ENCODE data around the gene AGAP1.

The AGAP1 gene

DNA sequence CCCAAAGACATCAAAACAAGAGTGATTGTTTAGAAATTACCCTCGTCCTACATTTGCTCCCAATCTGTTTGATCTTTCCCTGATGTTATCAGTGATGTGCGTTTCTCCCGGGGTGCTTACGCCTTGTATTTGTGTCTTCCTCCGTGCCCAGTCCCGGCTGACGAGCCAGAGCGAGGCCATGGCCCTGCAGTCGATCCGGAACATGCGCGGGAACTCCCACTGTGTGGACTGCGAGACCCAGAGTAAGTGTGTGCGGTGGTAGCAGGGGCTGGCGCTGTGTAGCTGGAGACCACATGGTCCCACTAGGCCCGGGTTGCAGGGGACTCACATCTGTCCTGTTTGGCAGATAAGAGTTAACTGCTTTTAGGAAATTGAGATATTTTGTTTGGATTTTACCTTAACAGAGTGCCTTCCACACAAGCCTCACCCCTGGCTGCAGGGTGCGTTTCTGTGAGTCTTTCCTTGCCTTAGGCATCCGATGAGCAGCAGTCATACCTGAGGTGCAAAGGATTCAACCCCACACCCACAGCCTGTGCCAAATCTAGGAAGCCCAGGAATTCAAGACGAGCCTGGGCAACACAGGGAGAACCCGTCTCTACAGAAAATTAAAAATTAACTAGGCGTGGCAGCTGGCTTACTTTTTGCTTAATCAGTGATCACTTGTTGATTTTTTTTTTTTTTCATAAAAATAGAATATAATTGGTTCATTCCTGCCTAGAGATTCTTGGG lies 546.9 kb downstream of the AGAP1 start:
- Histone ChIP-seq H3K4me3 (ENCODE audit: low read length) (no peak overlapping the region), H3K4me1 (ENCODE audit: control insufficient read depth, insufficient read depth, low read length) (no peaks in the 10 kb centered on the region), H3K4me2 (ENCODE audit: low read length) (no peak overlapping the region), H3K27me3 (ENCODE audit: control insufficient read depth, insufficient read depth, low read length) (no peaks in the 10 kb centered on the region), H3K9ac (ENCODE audit: low read depth, low read length) (no peak overlapping the region), H3K9me3 (replicated peaks; ENCODE audit: low read length) (no peaks in the 10 kb centered on the region), H3K36me3 (ENCODE audit: insufficient read depth, low read length) (no peaks in the 10 kb centered on the region)

GRCh38 chr2:236041616-236042015 lies 547.8 kb downstream of the AGAP1 start:
- Histone ChIP-seq H3K9me3 (replicated peaks; ENCODE audit: low read length) (no peaks in the 10 kb centered on the region), H3K4me2 (ENCODE audit: low read length) (no peak overlapping the region), H3K36me3 (ENCODE audit: insufficient read depth, low read length) (no peaks in the 10 kb centered on the region), H3K27me3 (ENCODE audit: control insufficient read depth, insufficient read depth, low read length) (no peaks in the 10 kb centered on the region), H3K9ac (ENCODE audit: low read depth, low read length) (no peak overlapping the region), H3K4me1 (ENCODE audit: control insufficient read depth, insufficient read depth, low read length) (no peaks in the 10 kb centered on the region), H3K4me3 (ENCODE audit: low read length) (no peak overlapping the region)

GRCh38 chr2:236042087-236042486 lies 548.2 kb downstream of the AGAP1 start:
- Histone ChIP-seq H3K4me2 (ENCODE audit: low read length) (no peak overlapping the region), H3K9me3 (replicated peaks; ENCODE audit: low read length) (no peaks in the 10 kb centered on the region), H3K27me3 (ENCODE audit: control insufficient read depth, insufficient read depth, low read length) (no peaks in the 10 kb centered on the region), H3K9ac (ENCODE audit: low read depth, low read length) (no peak overlapping the region), H3K36me3 (ENCODE audit: insufficient read depth, low read length) (no peaks in the 10 kb centered on the region), H3K4me1 (ENCODE audit: control insufficient read depth, insufficient read depth, low read length) (no peaks in the 10 kb centered on the region), H3K4me3 (ENCODE audit: low read length) (no peak overlapping the region)

- Histone ChIP-seq H3K4me1 (ENCODE audit: control insufficient read depth, insufficient read depth, low read length) (no peaks in the 10 kb centered on the region), H3K4me3 (ENCODE audit: low read length) (no peak overlapping the region), H3K9me3 (replicated peaks; ENCODE audit: low read length) (no peaks in the 10 kb centered on the region), H3K9ac (ENCODE audit: low read depth, low read length) (no peak overlapping the region), H3K4me2 (ENCODE audit: low read length) (no peak overlapping the region), H3K27me3 (ENCODE audit: control insufficient read depth, insufficient read depth, low read length) (no peaks in the 10 kb centered on the region), H3K36me3 (ENCODE audit: insufficient read depth, low read length) (peaks cover 4% of the 10 kb centered on the region)
Measured at GRCh38 chr2:236044191-236044590, 550.3 kb downstream of the AGAP1 start.

- no peak overlapping the region for H3K4me2 ChIP-seq (ENCODE audit: low read length)
- H3K4me1 ChIP-seq (ENCODE audit: control insufficient read depth, insufficient read depth, low read length): no peaks in the 10 kb centered on the region
- no peaks in the 10 kb centered on the region for H3K9me3 ChIP-seq (replicated peaks; ENCODE audit: low read length)
- no peaks in the 10 kb centered on the region for H3K27me3 ChIP-seq (ENCODE audit: control insufficient read depth, insufficient read depth, low read length)
- H3K9ac ChIP-seq (ENCODE audit: low read depth, low read length): no peak overlapping the region
- H3K4me3 ChIP-seq (ENCODE audit: low read length): no peak overlapping the region
- peaks cover 4% of the 10 kb centered on the region for H3K36me3 ChIP-seq (ENCODE audit: insufficient read depth, low read length)
Measured at GRCh38 chr2:236045251-236046235, 551.7 kb downstream of the AGAP1 start.

DNA sequence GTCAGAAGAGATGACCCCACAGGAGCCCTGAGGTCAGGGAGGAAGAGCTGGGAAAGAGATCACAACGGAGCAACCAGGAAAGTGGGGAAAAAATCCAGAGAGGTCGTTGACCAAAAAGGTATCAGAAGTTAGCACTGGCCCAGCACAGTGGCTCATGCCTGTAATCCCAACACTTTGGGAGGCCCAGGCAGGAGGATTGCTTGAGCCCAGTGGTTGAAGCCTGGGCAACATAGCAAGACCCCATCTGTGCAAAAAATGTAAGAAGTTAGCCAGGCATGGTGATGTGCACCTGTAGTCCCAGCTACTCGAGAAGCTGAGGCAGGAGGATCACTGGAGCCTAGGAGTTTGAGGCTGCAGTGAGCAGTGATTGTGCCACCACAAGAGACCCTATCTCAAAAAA lies 552.9 kb downstream of the AGAP1 start:
- no peak overlapping the region for H3K4me3 ChIP-seq (ENCODE audit: low read length)
- H3K36me3 ChIP-seq (ENCODE audit: insufficient read depth, low read length): peaks cover 4% of the 10 kb centered on the region
- no peak overlapping the region for H3K9ac ChIP-seq (ENCODE audit: low read depth, low read length)
- H3K27me3 ChIP-seq (ENCODE audit: control insufficient read depth, insufficient read depth, low read length): no peaks in the 10 kb centered on the region
- H3K9me3 ChIP-seq (replicated peaks; ENCODE audit: low read length): no peaks in the 10 kb centered on the region
- no peaks in the 10 kb centered on the region for H3K4me1 ChIP-seq (ENCODE audit: control insufficient read depth, insufficient read depth, low read length)
- H3K4me2 ChIP-seq (ENCODE audit: low read length): no peak overlapping the region

DNA sequence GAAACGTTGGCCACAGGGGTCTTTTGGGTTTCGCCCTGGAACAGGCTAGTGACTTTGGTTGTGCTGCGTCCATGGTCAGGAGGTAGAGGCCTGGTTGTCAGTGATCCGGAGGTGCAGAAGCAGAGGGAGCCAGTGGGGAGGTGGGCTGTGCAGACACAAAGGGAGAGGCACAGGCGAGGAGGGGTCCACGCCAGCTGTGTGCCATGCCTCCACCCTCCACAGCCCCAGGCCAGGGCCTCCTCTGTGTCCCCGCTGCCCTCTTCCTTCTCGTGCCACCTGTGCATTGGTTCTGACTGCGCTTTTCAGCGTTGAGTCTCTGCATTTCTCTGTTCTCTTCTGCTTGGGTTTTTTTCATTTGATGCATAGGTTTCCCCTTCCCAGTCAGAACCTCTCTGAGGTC lies 553.3 kb downstream of the AGAP1 start:
- no peak overlapping the region for H3K4me3 ChIP-seq (ENCODE audit: low read length)
- no peak overlapping the region for H3K9ac ChIP-seq (ENCODE audit: low read depth, low read length)
- H3K9me3 ChIP-seq (replicated peaks; ENCODE audit: low read length): no peaks in the 10 kb centered on the region
- H3K4me1 ChIP-seq (ENCODE audit: control insufficient read depth, insufficient read depth, low read length): no peaks in the 10 kb centered on the region
- peaks cover 4% of the 10 kb centered on the region for H3K36me3 ChIP-seq (ENCODE audit: insufficient read depth, low read length)
- H3K4me2 ChIP-seq (ENCODE audit: low read length): no peak overlapping the region
- no peaks in the 10 kb centered on the region for H3K27me3 ChIP-seq (ENCODE audit: control insufficient read depth, insufficient read depth, low read length)

DNA sequence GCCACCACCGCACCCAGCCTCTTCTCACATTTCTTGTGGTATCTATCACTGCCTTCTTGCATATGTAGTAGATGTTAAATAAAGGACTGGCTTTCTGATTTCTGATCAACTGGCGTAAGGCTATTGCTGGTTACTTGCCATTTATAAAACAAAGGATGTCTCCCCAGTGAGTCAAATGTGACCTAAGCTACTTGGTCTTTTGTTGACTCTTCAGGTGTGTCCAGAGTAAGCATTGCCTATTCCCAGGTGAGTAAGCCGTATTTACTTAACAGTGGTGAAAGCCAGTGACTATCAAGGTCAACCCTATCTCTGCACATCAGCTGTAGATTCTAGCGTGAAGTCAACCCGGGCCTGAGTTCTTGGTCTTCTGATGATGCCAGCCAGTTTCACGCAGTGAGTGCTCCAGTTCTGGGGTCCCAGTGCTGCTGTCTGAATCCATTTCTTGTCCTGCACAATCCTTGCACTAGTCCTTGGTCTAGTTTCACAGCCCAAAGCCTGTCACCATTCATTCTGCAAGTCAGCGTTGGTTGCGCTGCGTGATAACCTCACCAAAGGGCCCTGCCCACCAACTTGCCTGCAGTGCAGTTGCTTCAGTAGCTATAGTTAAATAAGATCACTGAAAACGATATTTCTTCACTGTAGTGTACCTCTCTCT lies 554.2 kb downstream of the AGAP1 start:
- Histone ChIP-seq H3K27me3 (ENCODE audit: control insufficient read depth, insufficient read depth, low read length) (no peaks in the 10 kb centered on the region), H3K4me3 (ENCODE audit: low read length) (no peak overlapping the region), H3K36me3 (ENCODE audit: insufficient read depth, low read length) (peaks cover 4% of the 10 kb centered on the region), H3K4me1 (ENCODE audit: control insufficient read depth, insufficient read depth, low read length) (no peaks in the 10 kb centered on the region), H3K9me3 (replicated peaks; ENCODE audit: low read length) (no peaks in the 10 kb centered on the region), H3K9ac (ENCODE audit: low read depth, low read length) (no peak overlapping the region), H3K4me2 (ENCODE audit: low read length) (no peak overlapping the region)

- Histone ChIP-seq H3K4me2 (ENCODE audit: low read length) (no peak overlapping the region), H3K4me3 (ENCODE audit: low read length) (no peak overlapping the region), H3K27me3 (ENCODE audit: control insufficient read depth, insufficient read depth, low read length) (no peaks in the 10 kb centered on the region), H3K4me1 (ENCODE audit: control insufficient read depth, insufficient read depth, low read length) (no peaks in the 10 kb centered on the region), H3K9ac (ENCODE audit: low read depth, low read length) (no peak overlapping the region), H3K36me3 (ENCODE audit: insufficient read depth, low read length) (peaks cover 4% of the 10 kb centered on the region), H3K9me3 (replicated peaks; ENCODE audit: low read length) (no peaks in the 10 kb centered on the region)
Measured at GRCh38 chr2:236049981-236050380, 556.1 kb downstream of the AGAP1 start.

GRCh38 chr2:236051351-236051750 lies 557.5 kb downstream of the AGAP1 start:
- H3K27me3 ChIP-seq (ENCODE audit: control insufficient read depth, insufficient read depth, low read length): no peaks in the 10 kb centered on the region
- H3K4me2 ChIP-seq (ENCODE audit: low read length): no peak overlapping the region
- no peak overlapping the region for H3K9ac ChIP-seq (ENCODE audit: low read depth, low read length)
- peaks cover 4% of the 10 kb centered on the region for H3K36me3 ChIP-seq (ENCODE audit: insufficient read depth, low read length)
- H3K4me1 ChIP-seq (ENCODE audit: control insufficient read depth, insufficient read depth, low read length): no peaks in the 10 kb centered on the region
- H3K4me3 ChIP-seq (ENCODE audit: low read length): no peak overlapping the region
- H3K9me3 ChIP-seq (replicated peaks; ENCODE audit: low read length): no peaks in the 10 kb centered on the region

DNA sequence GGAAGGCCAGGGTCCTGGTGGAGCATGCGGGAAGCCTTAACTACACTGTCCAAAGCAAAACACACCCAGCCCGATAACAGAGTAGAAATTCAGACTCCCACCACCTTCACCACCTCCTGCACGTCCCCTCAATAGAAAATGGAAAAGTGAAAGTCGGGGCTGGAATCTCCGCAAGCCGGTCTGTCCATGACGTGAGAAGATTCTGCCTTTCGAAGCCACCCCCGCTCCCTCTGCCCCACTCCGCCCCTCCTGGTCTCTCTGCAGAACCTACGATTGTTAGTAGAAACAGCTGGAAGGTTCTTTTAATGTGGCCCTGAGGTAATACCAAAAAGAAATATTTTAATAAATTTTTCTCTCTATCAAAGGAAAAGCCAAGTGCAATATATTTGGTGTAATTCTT lies 558.0 kb downstream of the AGAP1 start:
- Histone ChIP-seq H3K4me2 (ENCODE audit: low read length) (no peak overlapping the region), H3K9me3 (replicated peaks; ENCODE audit: low read length) (no peaks in the 10 kb centered on the region), H3K4me1 (ENCODE audit: control insufficient read depth, insufficient read depth, low read length) (no peaks in the 10 kb centered on the region), H3K27me3 (ENCODE audit: control insufficient read depth, insufficient read depth, low read length) (no peaks in the 10 kb centered on the region), H3K4me3 (ENCODE audit: low read length) (no peak overlapping the region), H3K36me3 (ENCODE audit: insufficient read depth, low read length) (peaks cover 4% of the 10 kb centered on the region), H3K9ac (ENCODE audit: low read depth, low read length) (no peak overlapping the region)
